PC-3 (cell line): ENCODE measurements around the gene SEMA4A. TPM values are rescaled to one million over a fixed set of nuclear protein-coding genes. Genes with fewer than 3 reads are reported as not detected.

Source experiments
- ATAC-seq: fragments of 200-7000 bp; cut with Tn5 transposase; 2 replicates; pipeline ENCODE4 v1.9.1; 2020; ENCODE audit warnings: mild to moderate bottlenecking, moderate library complexity
- BruUV-seq: library from RNA; stranded (reverse); fragments of 400-500 nt; replicated peaks from 2 replicates; lab custom pipeline; 2021; lab: Mats Ljungman, UMichigan
- CTCF ChIA-PET: fragments of 300-600 bp; sonication (Branson Sonifier 250); formaldehyde crosslinking; loops from one replicate; lab custom pipeline; 2022; ENCODE audit warnings: antibody characterized with exemption; lab: Charles Lee
- POLR2A ChIA-PET: fragments of 300-600 bp; sonication (Branson Sonifier 250); formaldehyde crosslinking; loops from one replicate; lab custom pipeline; 2022; ENCODE audit warnings: antibody characterized with exemption; ENCODE audit not compliant: unreplicated experiment; lab: Charles Lee
- DNase-seq: peaks from one replicate; pipeline ENCODE4 v3.0.0-alpha.2; 2015
- H2AFZ ChIP-seq: fragments of 300-600 bp; sonication (generic); 2 replicates; pipeline ENCODE4 v1.6.0; 2016; ENCODE audit warnings: antibody characterized with exemption, low read length
- H3F3A ChIP-seq: fragments of 300-600 bp; sonication (generic); one replicate; pipeline ENCODE4 v1.6.0; 2017; ENCODE audit warnings: antibody characterized with exemption, low read length, control low read depth, mild to moderate bottlenecking; ENCODE audit not compliant: unreplicated experiment
- H3K27ac ChIP-seq: fragments of 300-600 bp; sonication (generic); 2 replicates; pipeline ENCODE4 v1.5.1; 2016; ENCODE audit warnings: mild to moderate bottlenecking, low read length
- H3K27me3 ChIP-seq: fragments of 300-600 bp; sonication (generic); 2 replicates; pipeline ENCODE4 v1.6.1; 2016; ENCODE audit warnings: low read length, mixed read lengths
- H3K36me3 ChIP-seq: fragments of 300-600 bp; sonication (generic); 2 replicates; pipeline ENCODE4 v1.6.1; 2016; ENCODE audit warnings: low read depth, mixed run types, low read length, mixed read lengths
- H3K4me1 ChIP-seq: fragments of 300-600 bp; sonication (generic); 2 replicates; pipeline ENCODE4 v1.5.1; 2016; ENCODE audit warnings: low read length; ENCODE audit not compliant: insufficient read depth
- H3K4me2 ChIP-seq: fragments of 300-600 bp; sonication (generic); 2 replicates; pipeline ENCODE4 v1.6.0; 2016; ENCODE audit warnings: low read length
- H3K4me3 ChIP-seq: fragments of 300-600 bp; sonication (generic); 2 replicates; pipeline ENCODE4 v1.5.1; 2016; ENCODE audit warnings: mild to moderate bottlenecking, low read length, mixed read lengths
- H3K79me2 ChIP-seq: fragments of 300-600 bp; sonication (generic); 2 replicates; pipeline ENCODE4 v1.6.1; 2017; ENCODE audit warnings: low read length, mixed read lengths
- H3K9ac ChIP-seq: fragments of 300-600 bp; sonication (generic); 2 replicates; pipeline ENCODE4 v1.6.0; 2016; ENCODE audit warnings: mild to moderate bottlenecking, low read length
- H3K9me2 ChIP-seq: fragments of 300-600 bp; sonication (generic); replicated peaks from 2 replicates; pipeline ENCODE4 v1.6.1; 2016; ENCODE audit warnings: mixed run types, low read length, mixed read lengths
- H3K9me3 ChIP-seq: fragments of 300-600 bp; sonication (generic); 2 replicates; pipeline ENCODE4 v1.6.1; 2016; ENCODE audit warnings: low read length, mixed read lengths
- H4K20me1 ChIP-seq: fragments of 300-600 bp; sonication (generic); 2 replicates; pipeline ENCODE4 v1.6.1; 2016; ENCODE audit warnings: low read length, mixed read lengths
- EZH2 ChIP-seq: fragments of 300-600 bp; sonication (generic); IDR thresholded peaks from one replicate; pipeline ENCODE4 v1.6.1; 2017; ENCODE audit warnings: antibody characterized with exemption, mild to moderate bottlenecking, low read length; ENCODE audit not compliant: unreplicated experiment
- EZH2phosphoT487 ChIP-seq: fragments of 300-600 bp; sonication (generic); IDR thresholded peaks from 2 replicates; pipeline ENCODE4 v1.6.1; 2018; ENCODE audit warnings: mild to moderate bottlenecking, antibody characterized with exemption, low read length, borderline replicate concordance
- intact Hi-C: fragments of 100-400 bp; cut with micrococcal nuclease; formaldehyde crosslinking; loops from 2 replicates; pipeline ENCODE4 v1.9.0; 2023
- total RNA-seq: library from RNA; depleted of rRNA; stranded (reverse); fragments of >200 nt; gene quantifications from 2 replicates; pipeline ENCODE4 v1.2.3, GENCODE V29; 2014
- TF ChIP-seq, protein P1 (sequence below): fragments of 300-600 bp; sonication (generic); conservative IDR thresholded peaks from 2 replicates; pipeline ENCODE4 v1.5.1; 2017; ENCODE audit warnings: antibody characterized with exemption, low read depth, mild to moderate bottlenecking, low read length

Gene SEMA4A
- total RNA-seq, 1 experiment from 2014 or later: 5.8 TPM

DNA sequence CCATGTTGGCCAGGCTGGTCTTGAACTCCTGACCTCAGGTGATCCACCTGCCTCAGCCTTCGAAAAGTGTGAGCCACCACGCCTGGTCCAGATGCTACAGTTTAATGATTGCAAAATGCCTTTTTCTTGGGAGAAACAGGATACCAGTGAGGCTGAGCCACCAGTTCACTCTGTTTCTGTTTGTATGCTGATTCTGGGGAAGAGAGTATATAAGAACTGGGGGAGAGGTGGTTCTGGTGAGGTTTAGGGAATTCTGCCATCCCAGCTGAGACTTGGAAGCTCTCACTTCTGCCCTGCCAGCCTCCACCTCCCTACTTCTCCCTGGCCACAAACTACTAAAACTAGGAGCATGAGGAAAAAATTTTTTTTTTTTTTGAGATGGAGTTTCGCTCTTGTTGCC is 51.3 kb downstream of the SEMA4A start:
- H3K4me3 ChIP-seq: no peak overlapping the region
- intact Hi-C loops: no loop called here
- ChIA-PET CTCF (no interaction called here), POLR2A (no interaction called here)
- H3K27ac ChIP-seq: no peak overlapping the region
- H3K27me3 ChIP-seq: no peaks in the 10 kb centered on the region
- H3K4me2 ChIP-seq: no peak overlapping the region
- H3K79me2 ChIP-seq: peaks cover 29% of the 10 kb centered on the region
- no peaks in the 10 kb centered on the region for H3K9me3 ChIP-seq
- BruUV-seq: no TSS peak
- no peaks in the 10 kb centered on the region for H3K9me2 ChIP-seq
- H3K9ac ChIP-seq: no peak overlapping the region
- DNase-seq: no peak
- no peak for ATAC-seq
- H4K20me1 ChIP-seq: no peaks in the 10 kb centered on the region
- TF ChIP-seq EZH2 (no peak), EZH2phosphoT487 (no peak)
- TF ChIP-seq, protein P1, sequence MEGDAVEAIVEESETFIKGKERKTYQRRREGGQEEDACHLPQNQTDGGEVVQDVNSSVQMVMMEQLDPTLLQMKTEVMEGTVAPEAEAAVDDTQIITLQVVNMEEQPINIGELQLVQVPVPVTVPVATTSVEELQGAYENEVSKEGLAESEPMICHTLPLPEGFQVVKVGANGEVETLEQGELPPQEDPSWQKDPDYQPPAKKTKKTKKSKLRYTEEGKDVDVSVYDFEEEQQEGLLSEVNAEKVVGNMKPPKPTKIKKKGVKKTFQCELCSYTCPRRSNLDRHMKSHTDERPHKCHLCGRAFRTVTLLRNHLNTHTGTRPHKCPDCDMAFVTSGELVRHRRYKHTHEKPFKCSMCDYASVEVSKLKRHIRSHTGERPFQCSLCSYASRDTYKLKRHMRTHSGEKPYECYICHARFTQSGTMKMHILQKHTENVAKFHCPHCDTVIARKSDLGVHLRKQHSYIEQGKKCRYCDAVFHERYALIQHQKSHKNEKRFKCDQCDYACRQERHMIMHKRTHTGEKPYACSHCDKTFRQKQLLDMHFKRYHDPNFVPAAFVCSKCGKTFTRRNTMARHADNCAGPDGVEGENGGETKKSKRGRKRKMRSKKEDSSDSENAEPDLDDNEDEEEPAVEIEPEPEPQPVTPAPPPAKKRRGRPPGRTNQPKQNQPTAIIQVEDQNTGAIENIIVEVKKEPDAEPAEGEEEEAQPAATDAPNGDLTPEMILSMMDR: no peak
- peaks cover 12% of the 10 kb centered on the region for H3K4me1 ChIP-seq
- H3K36me3 ChIP-seq: peaks cover 36% of the 10 kb centered on the region
- no peak overlapping the region for H2AFZ ChIP-seq
- H3F3A ChIP-seq: peaks cover 4% of the 10 kb centered on the region

DNA sequence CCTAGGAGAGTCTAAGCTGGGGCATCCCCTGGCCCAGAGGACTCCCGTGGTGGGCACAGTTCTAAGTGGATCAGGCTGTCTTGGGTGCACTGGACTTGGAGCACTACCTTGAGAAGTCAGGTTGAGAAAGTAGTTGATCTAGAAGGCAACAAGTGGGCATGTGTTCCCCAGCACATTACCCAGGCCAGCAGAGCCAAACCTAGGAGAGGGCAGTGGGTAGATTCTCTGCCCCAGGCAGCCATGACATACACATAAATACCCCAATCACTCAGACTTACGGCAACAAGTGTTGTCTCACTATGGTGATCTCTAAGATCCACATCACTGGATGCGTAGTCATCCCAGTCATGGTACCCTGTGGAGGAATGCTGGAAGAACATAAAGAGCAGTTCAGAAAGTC is 57.9 kb downstream of the SEMA4A start:
- H3K79me2 ChIP-seq: peaks cover 22% of the 10 kb centered on the region
- H3K36me3 ChIP-seq: peaks cover 25% of the 10 kb centered on the region
- TF ChIP-seq EZH2: no peak
- no peak for TF ChIP-seq EZH2phosphoT487
- TF ChIP-seq, protein P1: no peak
- intact Hi-C loops: no loop called here
- H3K9me3 ChIP-seq: no peaks in the 10 kb centered on the region
- no peak overlapping the region for H3K27ac ChIP-seq
- no peak for DNase-seq
- H3K9me2 ChIP-seq: no peaks in the 10 kb centered on the region
- peaks cover 14% of the 10 kb centered on the region for H3K4me1 ChIP-seq
- H3K4me3 ChIP-seq: no peak overlapping the region
- H3K27me3 ChIP-seq: no peaks in the 10 kb centered on the region
- no peak overlapping the region for H2AFZ ChIP-seq
- ATAC-seq: no peak
- H3K4me2 ChIP-seq: no peak overlapping the region
- BruUV-seq: no TSS peak
- H3F3A ChIP-seq: no peaks in the 10 kb centered on the region
- ChIA-PET CTCF (no interaction called here), POLR2A (no interaction called here)
- H4K20me1 ChIP-seq: no peaks in the 10 kb centered on the region
- no peak overlapping the region for H3K9ac ChIP-seq

DNA sequence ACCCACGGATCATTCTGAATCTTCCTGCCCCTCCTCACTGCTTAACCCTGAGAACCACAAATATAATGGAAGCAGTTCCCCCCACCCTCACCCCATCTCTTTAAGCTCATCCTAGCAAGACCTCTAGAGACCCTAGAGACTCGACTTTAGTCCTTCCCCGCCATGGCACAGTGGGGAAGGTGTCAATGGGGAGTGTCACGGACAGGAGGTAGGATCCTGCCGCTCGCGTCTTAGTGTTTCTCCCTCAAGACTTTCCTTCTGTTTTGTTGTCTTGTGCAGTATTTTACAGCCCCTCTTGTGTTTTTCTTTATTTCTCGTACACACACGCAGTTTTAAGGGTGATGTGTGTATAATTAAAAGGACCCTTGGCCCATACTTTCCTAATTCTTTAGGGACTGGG is 58.7 kb downstream of the SEMA4A start:
- Histone ChIP-seq H2AFZ (peak overlapping the region; percentile 88), H3F3A (no peaks in the 10 kb centered on the region), H3K9me3 (no peaks in the 10 kb centered on the region), H3K4me3 (peak overlapping the region; percentile 84), H3K79me2 (peaks cover 22% of the 10 kb centered on the region), H3K4me2 (peak overlapping the region; percentile 95), H3K9me2 (no peaks in the 10 kb centered on the region), H3K36me3 (peaks cover 19% of the 10 kb centered on the region), H4K20me1 (no peaks in the 10 kb centered on the region), H3K4me1 (peaks cover 14% of the 10 kb centered on the region), H3K27ac (peak overlapping the region; percentile 85), H3K9ac (peak overlapping the region; percentile 93), H3K27me3 (no peaks in the 10 kb centered on the region)
- TF ChIP-seq, protein P1: no peak
- intact Hi-C loops: no loop called here
- DNase-seq (no peak), ATAC-seq (no peak)
- no TSS peak for BruUV-seq
- ChIA-PET CTCF (interaction anchor here (1.0 to 1.1 kb wide), 2 partner anchors 66 to 82 kb away, joined by 3 to 13 read pairs; no protein-coding TSS in a partner anchor), POLR2A (no interaction called here)
